GM23338 (cell line): ENCODE results near the gene RAMP3. TPM values are rescaled to one million over a fixed set of nuclear protein-coding genes. Genes with fewer than 3 reads are reported as not detected.
A peak's percentile ranks its signal among the peaks of the same experiment; 100 is the strongest.

Experiments
- ATAC-seq: fragments of 200-7000 bp; cut with Tn5 transposase; 3 replicates; pipeline ENCODE4 v1.9.1; 2020
- DNase-seq: peaks from one replicate; pipeline ENCODE4 v3.0.0-alpha.2; 2015; ENCODE audit warnings: low spot score
- H2AFZ ChIP-seq: fragments of 200-600 bp; sonication (generic); 2 replicates; pipeline ENCODE4 v1.8.0; 2016; ENCODE audit warnings: antibody characterized with exemption, mild to moderate bottlenecking, moderate library complexity
- H3F3A ChIP-seq: fragments of 200-600 bp; sonication (generic); replicated peaks from 2 replicates; pipeline ENCODE4 v1.8.0; 2017; ENCODE audit warnings: antibody characterized with exemption, mixed run types, low read depth
- H3K27ac ChIP-seq: fragments of 200-600 bp; sonication (generic); 2 replicates; pipeline ENCODE4 v1.6.1; 2016; ENCODE audit warnings: low read depth
- H3K27me3 ChIP-seq: fragments of 200-600 bp; sonication (generic); 2 replicates; pipeline ENCODE4 v1.8.0; 2016; ENCODE audit warnings: mild to moderate bottlenecking, mixed run types, moderate library complexity; ENCODE audit not compliant: insufficient read depth
- H3K36me3 ChIP-seq: fragments of 200-600 bp; sonication (generic); 2 replicates; pipeline ENCODE4 v1.8.0; 2016; ENCODE audit warnings: mild to moderate bottlenecking; ENCODE audit not compliant: insufficient read depth
- H3K4me1 ChIP-seq: fragments of 200-600 bp; sonication (generic); 2 replicates; pipeline ENCODE4 v1.8.0; 2016; ENCODE audit warnings: mild to moderate bottlenecking, moderate library complexity; ENCODE audit not compliant: insufficient read depth
- H3K4me2 ChIP-seq: fragments of 200-600 bp; sonication (generic); 2 replicates; pipeline ENCODE4 v1.7.1; 2017; ENCODE audit warnings: mixed run types
- H3K4me3 ChIP-seq: fragments of 200-600 bp; sonication (generic); 2 replicates; pipeline ENCODE4 v1.6.1; 2016; ENCODE audit warnings: mixed run types
- H3K79me2 ChIP-seq: fragments of 200-600 bp; sonication (generic); replicated peaks from 2 replicates; pipeline ENCODE4 v1.8.0; 2017; ENCODE audit warnings: mild to moderate bottlenecking; ENCODE audit not compliant: insufficient read depth
- H3K9me2 ChIP-seq: fragments of 200-600 bp; sonication (generic); 2 replicates; pipeline ENCODE4 v1.8.0; 2017; ENCODE audit not compliant: insufficient read depth
- H4K20me1 ChIP-seq: fragments of 200-600 bp; sonication (generic); replicated peaks from 2 replicates; pipeline ENCODE4 v1.8.0; 2017; ENCODE audit warnings: mild to moderate bottlenecking; ENCODE audit not compliant: insufficient read depth
- H3K27ac Mint-ChIP-seq: 2 replicates; pipeline ENCODE4 v1.8.0; 2020; ENCODE audit warnings: inconsistent platforms, mild to moderate bottlenecking, moderate library complexity, mixed read lengths
- H3K27me3 Mint-ChIP-seq: 3 replicates; pipeline ENCODE4 v1.8.0; 2022; ENCODE audit warnings: low read depth, mild to moderate bottlenecking, moderate library complexity, mixed read lengths, inconsistent platforms; ENCODE audit not compliant: insufficient read depth, poor library complexity
- H3K36me3 Mint-ChIP-seq: 3 replicates; pipeline ENCODE4 v1.8.0; 2021; ENCODE audit warnings: low read depth, mild to moderate bottlenecking, inconsistent platforms, moderate library complexity, mixed read lengths
- H3K4me1 Mint-ChIP-seq: 3 replicates; pipeline ENCODE4 v1.8.0; 2020; ENCODE audit warnings: mild to moderate bottlenecking, inconsistent platforms, mixed read lengths
- H3K4me3 Mint-ChIP-seq: 3 replicates; pipeline ENCODE4 v1.8.0; 2021; ENCODE audit warnings: moderate library complexity, mild to moderate bottlenecking, inconsistent platforms, mixed read lengths
- H3K9me3 Mint-ChIP-seq: 3 replicates; pipeline ENCODE4 v1.8.0; 2020; ENCODE audit warnings: moderate library complexity, mild to moderate bottlenecking, inconsistent platforms, mixed read lengths
- CREB1 ChIP-seq: fragments of 250-450 bp; sonication (Bioruptor Pico); IDR thresholded peaks from 2 replicates; pipeline ENCODE4 v1.5.0; 2020; ENCODE audit warnings: low read depth, mild to moderate bottlenecking, moderate library complexity
- CTCF ChIP-seq, 2 experiments: fragments of 200-600 bp in 1 of 2; sonication (generic) in 1 of 2; conservative IDR thresholded peaks; 2 replicates each; pipeline versions ENCODE4 v1.5.1 to v1.6.1; 2016 to 2017; ENCODE audit warnings: antibody characterized with exemption in 2 of 2, low read depth in 2 of 2, mild to moderate bottlenecking in 2 of 2, moderate library complexity in 1 of 2
- ETS1 ChIP-seq: IDR thresholded peaks from 2 replicates; pipeline ENCODE4 v1.6.1; 2016; ENCODE audit warnings: antibody characterized with exemption
- EZH2 ChIP-seq: fragments of 200-600 bp; sonication (generic); IDR thresholded peaks from one replicate; pipeline ENCODE4 v1.8.0; 2017; ENCODE audit warnings: antibody characterized with exemption, mild to moderate bottlenecking, low read depth; ENCODE audit not compliant: unreplicated experiment
- EZH2phosphoT487 ChIP-seq: fragments of 200-600 bp; sonication (generic); IDR thresholded peaks from one replicate; pipeline ENCODE4 v1.8.1; 2018; ENCODE audit warnings: antibody characterized with exemption; ENCODE audit not compliant: unreplicated experiment
- JUNB ChIP-seq: IDR thresholded peaks from one replicate; pipeline ENCODE4 v1.6.1; 2016; ENCODE audit warnings: antibody characterized with exemption; ENCODE audit not compliant: unreplicated experiment
- NANOG ChIP-seq: IDR thresholded peaks from 2 replicates; pipeline ENCODE4 v1.6.1; 2016; ENCODE audit warnings: antibody characterized with exemption, borderline replicate concordance
- POLR2AphosphoS5 ChIP-seq: IDR thresholded peaks from 2 replicates; pipeline ENCODE4 v1.6.1; 2016; ENCODE audit warnings: antibody characterized with exemption, low read depth
- REST ChIP-seq: IDR thresholded peaks from one replicate; pipeline ENCODE4 v1.6.1; 2018; ENCODE audit warnings: antibody characterized with exemption; ENCODE audit not compliant: unreplicated experiment
- STAT1 ChIP-seq: IDR thresholded peaks from one replicate; pipeline ENCODE4 v1.6.1; 2016; ENCODE audit warnings: antibody characterized with exemption; ENCODE audit not compliant: unreplicated experiment
- ZNF114 ChIP-seq: fragments of 250-450 bp; sonication (Bioruptor Pico); IDR thresholded peaks from 2 replicates; pipeline ENCODE4 v1.5.0; 2020; ENCODE audit warnings: mild to moderate bottlenecking, moderate library complexity
- ZNF331 ChIP-seq: fragments of 250-450 bp; sonication (Bioruptor Pico); IDR thresholded peaks from 2 replicates; pipeline ENCODE4 v1.5.0; 2020; ENCODE audit warnings: low read depth, mild to moderate bottlenecking, moderate library complexity
- ZNF462 ChIP-seq: fragments of 250-450 bp; sonication (Bioruptor Pico); IDR thresholded peaks from 2 replicates; pipeline ENCODE4 v1.5.0; 2020; ENCODE audit warnings: mild to moderate bottlenecking, moderate library complexity
- polyA plus RNA-seq: library from polyadenylated mRNA; unstranded; fragments of >200 nt; fragmentation: Nextera tagmentation; extraction: Ambion mirVana; gene quantifications from 2 replicates; pipeline ENCODE4 v1.2.1, GENCODE V29; 2016
- total RNA-seq: library from RNA; depleted of rRNA; stranded (reverse); fragments of >200 nt; shearing (Covaris generic); gene quantifications from 2 replicates; pipeline ENCODE4 v1.2.3, GENCODE V29; 2014

RAMP3 gene
- total and polyA plus RNA-seq, 2 experiments from 2014 or later: 1.1 to 4.6 TPM

- TF ChIP-seq ZNF331: no peak
- TF ChIP-seq STAT1: no peak
- no peak for TF ChIP-seq NANOG
- no peak for TF ChIP-seq EZH2
- TF ChIP-seq REST: no peak
- TF ChIP-seq EZH2phosphoT487: no peak
- no peak for TF ChIP-seq ZNF462
- no peak for TF ChIP-seq ZNF114
- no peak for TF ChIP-seq CREB1 (CRISPR knock-in tag)
- no peak for TF ChIP-seq CTCF (conservative IDR thresholded peaks at IDR 0.05; ENCODE audit: low read depth in 2 of 2)
- TF ChIP-seq JUNB: no peak
- no peak for TF ChIP-seq POLR2AphosphoS5
- TF ChIP-seq ETS1: no peak
- H3K79me2 ChIP-seq: no peaks in the 10 kb centered on the region
- DNase-seq: no peak
- no peak overlapping the region for H3K4me2 ChIP-seq
- no peak overlapping the region for H2AFZ ChIP-seq
- Mint-ChIP-seq H3K4me3 (no peak overlapping the region), H3K4me1 (no peaks in the 10 kb centered on the region), H3K27ac (no peak overlapping the region), H3K27me3 (peaks cover under 1% of the 10 kb centered on the region), H3K9me3 (no peaks in the 10 kb centered on the region), H3K36me3 (no peaks in the 10 kb centered on the region)
- no peaks in the 10 kb centered on the region for H3K27me3 ChIP-seq
- H3K27ac ChIP-seq: no peak overlapping the region
- H3K4me3 ChIP-seq: no peak overlapping the region
- H3K9me2 ChIP-seq: 0 out of 2 replicates have a peak, but pooled peaks cover 2% of the 10 kb centered on the region
- H4K20me1 ChIP-seq: no peaks in the 10 kb centered on the region
- no peaks in the 10 kb centered on the region for H3K36me3 ChIP-seq
- ATAC-seq: peak; percentile 29; the same call in 1 of the 3 replicates
- no peaks in the 10 kb centered on the region for H3K4me1 ChIP-seq
- no peaks in the 10 kb centered on the region for H3F3A ChIP-seq
Measured at GRCh38 chr7:45190406-45191165, 33.0 kb downstream of the RAMP3 start.
